SH-SY5Y (cell line): Measurements from ENCODE around the gene OXNAD1.

Source experiments
- GATA2 ChIP-seq: IDR thresholded peaks from 2 replicates; pipeline ENCODE4 v1.6.1; 2011; ENCODE audit warnings: mild to moderate bottlenecking, low read depth, low read length
- GATA3 ChIP-seq: IDR thresholded peaks from 2 replicates; pipeline ENCODE4 v1.6.1; 2011; ENCODE audit warnings: low read depth, mild to moderate bottlenecking, low read length, moderate library complexity

GRCh38 chr3:16317561-16317945 lies 52.5 kb downstream of the OXNAD1 start:
- TF ChIP-seq GATA2: no peak
- TF ChIP-seq GATA3: no peak
